Activated naive CD4-positive, alpha-beta T cell treated with anti-CD3 and anti-CD28 coated beads, Interleukin-2, amount 50 U/mL, for 24 hours (primary cell): ENCODE results near the gene AKR1E2.

Experiments
- H3K27ac Mint-ChIP-seq: one replicate; pipeline ENCODE4 v1.8.0; 2021; ENCODE audit warnings: mild to moderate bottlenecking, mixed read lengths
- H3K27me3 Mint-ChIP-seq: one replicate; pipeline ENCODE4 v1.8.0; 2021; ENCODE audit warnings: mixed read lengths
- H3K36me3 Mint-ChIP-seq: one replicate; pipeline ENCODE4 v1.8.0; 2021; ENCODE audit warnings: mixed read lengths
- H3K4me1 Mint-ChIP-seq: one replicate; pipeline ENCODE4 v1.8.0; 2021; ENCODE audit warnings: mixed read lengths
- H3K4me3 Mint-ChIP-seq: one replicate; pipeline ENCODE4 v1.8.0; 2021; ENCODE audit warnings: mild to moderate bottlenecking, mixed read lengths
- H3K9me3 Mint-ChIP-seq: one replicate; pipeline ENCODE4 v1.8.0; 2021; ENCODE audit warnings: mixed read lengths

AKR1E2 gene

DNA sequence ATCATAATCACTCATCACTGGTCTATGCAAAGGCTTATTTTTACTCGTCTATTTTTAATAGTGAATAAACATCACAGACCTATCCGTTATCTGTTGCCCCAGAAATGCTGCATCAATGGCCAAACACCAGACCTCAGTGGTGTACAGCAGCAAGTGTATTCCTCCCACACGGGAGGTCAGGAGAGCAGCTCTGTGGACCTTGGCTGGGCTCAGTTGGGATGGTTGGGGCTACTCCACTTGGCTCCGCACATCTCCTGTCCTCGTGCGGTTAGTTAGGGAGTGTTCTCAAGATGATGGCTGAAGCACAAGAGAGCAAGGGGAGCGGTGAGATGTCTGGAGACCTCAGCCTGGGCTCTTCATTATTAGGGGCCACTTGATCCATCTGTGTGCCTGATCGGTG is 2.0 kb downstream of the AKR1E2 start:
- H3K4me1 Mint-ChIP-seq, result peaks cover 7% of the 10 kb centered on the region

DNA sequence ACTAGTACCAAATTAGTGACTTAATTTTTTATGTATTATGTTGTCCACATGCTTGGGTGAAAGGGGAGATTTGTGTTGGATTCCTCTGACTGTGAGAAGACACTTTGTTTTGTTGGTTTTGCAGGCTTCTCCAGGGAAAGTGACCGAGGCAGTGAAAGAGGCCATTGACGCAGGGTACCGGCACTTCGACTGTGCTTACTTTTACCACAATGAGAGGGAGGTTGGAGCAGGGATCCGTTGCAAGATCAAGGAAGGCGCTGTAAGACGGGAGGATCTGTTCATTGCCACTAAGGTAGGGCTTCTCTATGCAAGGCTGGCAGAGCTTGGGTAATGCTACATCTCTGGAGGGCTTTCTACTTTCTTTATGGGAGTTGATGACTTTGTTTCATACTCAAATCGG is 4.5 kb downstream of the AKR1E2 start:
- peaks cover 18% of the 10 kb centered on the region for H3K27me3 Mint-ChIP-seq
- no peak overlapping the region for H3K4me3 Mint-ChIP-seq

More for the DNA sequence above, 2.0 kb downstream of the AKR1E2 start:
- Mint-ChIP-seq H3K36me3 (no peaks in the 10 kb centered on the region), H3K27me3 (peaks cover 25% of the 10 kb centered on the region), H3K27ac (no peak overlapping the region), H3K4me3 (no peak overlapping the region), H3K9me3 (no peaks in the 10 kb centered on the region)

DNA sequence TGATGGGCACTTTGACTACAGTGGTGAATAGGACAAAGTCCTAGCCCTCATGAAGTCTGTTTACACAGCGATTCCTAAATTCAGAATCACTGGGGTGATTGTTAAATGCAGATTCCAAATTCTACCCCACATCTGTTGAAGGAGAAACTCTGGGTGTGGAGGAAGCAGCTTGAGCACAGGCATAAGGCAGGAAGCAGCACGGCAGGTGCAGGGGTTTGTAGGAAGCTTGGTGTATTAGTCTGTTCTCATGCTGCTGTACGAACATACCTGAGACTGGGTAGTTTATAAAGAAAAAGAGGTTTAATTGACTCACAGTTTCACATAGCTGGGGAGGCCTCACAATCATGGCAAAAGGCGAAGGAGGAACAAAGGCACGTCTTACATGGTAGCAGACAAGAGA is 5.1 kb downstream of the AKR1E2 start:
- Mint-ChIP-seq H3K27me3 (peaks cover 14% of the 10 kb centered on the region), H3K27ac (no peak overlapping the region), H3K36me3 (peaks cover 1% of the 10 kb centered on the region), H3K4me1 (peaks cover 16% of the 10 kb centered on the region), H3K4me3 (no peak overlapping the region), H3K9me3 (no peaks in the 10 kb centered on the region)

More for the DNA sequence above, 4.5 kb downstream of the AKR1E2 start:
- no peaks in the 10 kb centered on the region for H3K9me3 Mint-ChIP-seq
- no peaks in the 10 kb centered on the region for H3K36me3 Mint-ChIP-seq
- no peak overlapping the region for H3K27ac Mint-ChIP-seq
- peaks cover 14% of the 10 kb centered on the region for H3K4me1 Mint-ChIP-seq

DNA sequence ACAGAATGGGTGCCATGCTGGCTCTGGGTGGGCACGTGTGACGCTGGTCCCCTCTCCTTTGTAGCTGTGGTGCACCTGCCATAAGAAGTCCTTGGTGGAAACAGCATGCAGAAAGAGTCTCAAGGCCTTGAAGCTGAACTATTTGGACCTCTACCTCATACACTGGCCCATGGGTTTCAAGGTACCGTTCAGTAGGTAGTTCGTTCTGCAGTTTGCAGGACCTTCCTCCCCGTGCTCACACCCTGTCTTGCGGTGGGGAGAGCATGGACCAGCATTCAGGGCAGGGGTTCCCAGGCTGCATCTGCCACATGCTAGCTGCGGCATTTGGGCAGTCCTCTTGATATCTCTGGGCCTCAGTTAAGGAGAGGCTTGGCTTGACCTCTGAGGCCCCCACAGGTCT is 7.3 kb downstream of the AKR1E2 start:
- peaks cover 1% of the 10 kb centered on the region for H3K36me3 Mint-ChIP-seq
- H3K4me1 Mint-ChIP-seq, result peaks cover 23% of the 10 kb centered on the region
- H3K9me3 Mint-ChIP-seq, result no peaks in the 10 kb centered on the region
- peaks cover 10% of the 10 kb centered on the region for H3K27me3 Mint-ChIP-seq
- no peak overlapping the region for H3K4me3 Mint-ChIP-seq
- no peak overlapping the region for H3K27ac Mint-ChIP-seq

DNA sequence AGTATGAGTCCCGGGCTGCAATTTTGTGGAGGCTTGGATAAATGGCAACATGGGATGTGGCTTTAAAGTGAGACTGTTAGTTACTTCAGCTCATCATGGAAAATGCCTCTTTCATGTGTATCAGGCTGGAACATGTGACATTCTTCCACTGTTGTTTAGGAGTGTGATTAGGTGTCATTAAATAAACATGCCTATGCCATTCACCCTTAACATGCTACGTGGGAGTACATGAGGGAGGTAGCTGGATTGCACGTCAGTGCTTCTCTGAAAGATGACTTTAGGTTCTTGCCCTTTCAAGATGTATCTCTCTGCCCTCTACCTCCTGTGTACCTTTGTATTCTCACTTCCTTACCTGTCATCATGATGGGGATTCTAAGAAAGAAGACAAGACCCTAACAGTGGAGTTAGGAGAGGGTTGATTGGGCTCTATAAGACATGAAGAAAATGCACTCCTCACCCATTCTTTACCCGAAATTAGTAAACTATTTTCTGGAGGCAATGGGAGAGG is 8.9 kb downstream of the AKR1E2 start:
- Mint-ChIP-seq H3K36me3 (peaks cover 1% of the 10 kb centered on the region), H3K9me3 (no peaks in the 10 kb centered on the region), H3K4me1 (peaks cover 23% of the 10 kb centered on the region), H3K27ac (peak overlapping the region; percentile 9), H3K4me3 (no peak overlapping the region), H3K27me3 (peaks cover 7% of the 10 kb centered on the region)

DNA sequence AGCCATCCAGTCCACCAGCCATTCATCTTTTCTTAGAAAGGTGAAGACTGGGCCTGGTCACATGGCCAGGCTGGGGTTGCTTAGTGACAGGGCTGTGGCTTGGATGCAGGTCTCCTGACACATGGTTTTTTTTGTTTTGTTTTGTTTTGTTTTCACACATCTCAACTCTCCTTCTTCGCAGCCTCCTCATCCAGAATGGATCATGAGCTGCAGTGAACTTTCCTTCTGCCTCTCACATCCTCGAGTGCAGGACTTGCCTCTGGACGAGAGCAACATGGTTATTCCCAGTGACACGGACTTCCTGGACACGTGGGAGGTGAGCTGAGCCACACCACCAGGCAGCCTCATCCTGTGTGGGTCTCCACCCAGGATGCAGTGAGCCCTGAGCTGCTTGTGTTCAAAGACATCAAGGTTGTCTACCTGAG is 9.5 kb downstream of the AKR1E2 start:
- no peaks in the 10 kb centered on the region for H3K9me3 Mint-ChIP-seq
- peaks cover 1% of the 10 kb centered on the region for H3K36me3 Mint-ChIP-seq
- peaks cover 23% of the 10 kb centered on the region for H3K4me1 Mint-ChIP-seq
- no peak overlapping the region for H3K27ac Mint-ChIP-seq
- H3K27me3 Mint-ChIP-seq, result peaks cover 3% of the 10 kb centered on the region
- no peak overlapping the region for H3K4me3 Mint-ChIP-seq

DNA sequence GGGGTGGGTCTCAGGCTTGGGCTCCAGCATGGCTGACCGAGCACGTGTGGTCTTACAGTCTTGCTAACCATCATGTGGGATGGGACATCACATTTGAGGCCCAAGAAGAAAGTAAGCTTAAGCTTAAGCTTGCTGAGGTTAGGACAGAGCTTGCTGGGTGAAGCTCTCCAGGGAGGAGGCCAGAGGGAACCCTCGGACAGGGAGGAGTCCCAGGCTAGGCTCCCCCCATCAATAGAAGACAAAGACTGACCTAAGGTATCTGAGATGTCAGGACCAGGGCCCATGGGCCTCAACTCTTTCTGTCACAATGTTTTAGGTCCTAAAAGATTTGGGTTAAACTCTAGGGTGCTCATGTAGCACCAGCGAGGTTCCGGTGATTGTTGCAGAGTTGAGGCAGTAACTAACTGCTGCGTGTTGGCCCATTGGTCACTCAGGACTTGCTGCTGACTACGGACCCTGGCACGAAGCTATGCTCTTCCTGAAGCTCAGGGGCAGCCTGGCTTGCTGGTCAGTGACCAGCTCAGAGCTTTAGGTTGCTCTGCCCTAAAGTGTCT is 10.5 kb downstream of the AKR1E2 start:
- no peaks in the 10 kb centered on the region for H3K27me3 Mint-ChIP-seq
- no peak overlapping the region for H3K27ac Mint-ChIP-seq

DNA sequence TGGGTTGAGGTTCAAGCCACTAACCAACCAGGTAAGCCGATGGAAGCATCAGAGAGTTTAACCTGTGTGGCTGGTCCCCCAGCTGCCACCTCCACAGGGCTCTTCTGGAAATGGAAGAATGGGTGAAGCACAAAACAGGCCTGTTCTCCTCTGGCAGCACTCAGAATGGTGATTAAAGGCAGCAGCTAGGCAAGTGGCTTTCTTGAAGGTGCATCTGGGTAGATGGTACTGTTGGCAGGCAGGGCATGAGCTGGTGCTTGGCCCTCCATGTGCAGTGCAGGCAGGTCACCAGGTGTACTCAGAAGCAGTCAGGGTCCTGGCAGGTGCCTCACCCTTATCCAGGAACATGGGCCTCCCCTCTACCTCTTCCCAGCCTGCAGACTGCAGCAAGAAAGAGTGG is 11.5 kb downstream of the AKR1E2 start:
- Mint-ChIP-seq H3K9me3 (no peaks in the 10 kb centered on the region), H3K27ac (no peak overlapping the region), H3K27me3 (no peaks in the 10 kb centered on the region), H3K36me3 (peaks cover 1% of the 10 kb centered on the region), H3K4me3 (no peak overlapping the region), H3K4me1 (peaks cover 23% of the 10 kb centered on the region)

More for the DNA sequence above, 10.5 kb downstream of the AKR1E2 start:
- Mint-ChIP-seq H3K4me3 (no peak overlapping the region), H3K4me1 (peaks cover 23% of the 10 kb centered on the region), H3K36me3 (peaks cover 1% of the 10 kb centered on the region), H3K9me3 (no peaks in the 10 kb centered on the region)

DNA sequence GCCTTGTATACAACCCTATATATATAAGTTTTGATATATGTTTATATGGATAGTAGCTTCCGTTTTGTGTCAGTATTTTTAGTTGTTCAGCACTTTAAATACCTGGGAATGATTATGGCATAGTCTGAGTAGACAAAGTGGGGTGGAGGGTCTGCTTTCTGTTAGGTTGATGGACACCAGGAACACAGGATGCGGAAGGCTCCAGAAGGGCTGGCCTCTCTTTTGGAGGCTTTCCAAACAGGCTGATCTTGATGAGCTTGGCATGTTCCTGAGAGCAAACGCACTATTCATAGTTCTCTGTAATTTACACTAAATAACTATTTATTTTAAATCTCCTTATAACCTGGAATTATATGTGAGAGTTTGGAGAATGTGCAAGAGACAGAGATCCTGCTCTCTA is 12.7 kb downstream of the AKR1E2 start:
- H3K4me3 Mint-ChIP-seq, result no peak overlapping the region
- H3K36me3 Mint-ChIP-seq, result peaks cover 1% of the 10 kb centered on the region
- H3K27ac Mint-ChIP-seq, result no peak overlapping the region
- H3K4me1 Mint-ChIP-seq, result peaks cover 23% of the 10 kb centered on the region
- no peaks in the 10 kb centered on the region for H3K27me3 Mint-ChIP-seq
- H3K9me3 Mint-ChIP-seq, result no peaks in the 10 kb centered on the region

DNA sequence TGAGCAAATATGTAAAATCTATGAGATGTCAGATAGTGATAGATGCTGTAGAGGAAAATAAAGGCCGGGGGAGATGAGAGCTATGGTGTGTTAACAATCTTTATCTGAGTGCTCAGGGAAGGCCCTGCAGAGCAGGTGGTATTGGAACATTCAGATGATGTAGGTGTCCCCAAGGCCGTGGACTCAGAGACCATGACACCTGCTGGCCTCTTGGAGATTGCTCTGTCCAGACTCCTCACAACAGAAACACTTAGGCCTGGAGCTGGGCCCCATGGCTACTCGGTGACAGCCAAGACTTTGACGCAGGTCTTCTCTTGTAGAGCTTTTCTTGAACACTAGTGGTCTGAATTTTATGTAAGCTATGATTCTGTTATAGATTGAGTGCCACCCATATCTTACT is 13.3 kb downstream of the AKR1E2 start:
- Mint-ChIP-seq H3K27me3 (no peaks in the 10 kb centered on the region), H3K27ac (peak overlapping the region; percentile 43), H3K9me3 (no peaks in the 10 kb centered on the region), H3K36me3 (peaks cover 1% of the 10 kb centered on the region), H3K4me3 (no peak overlapping the region), H3K4me1 (peaks cover 23% of the 10 kb centered on the region)

DNA sequence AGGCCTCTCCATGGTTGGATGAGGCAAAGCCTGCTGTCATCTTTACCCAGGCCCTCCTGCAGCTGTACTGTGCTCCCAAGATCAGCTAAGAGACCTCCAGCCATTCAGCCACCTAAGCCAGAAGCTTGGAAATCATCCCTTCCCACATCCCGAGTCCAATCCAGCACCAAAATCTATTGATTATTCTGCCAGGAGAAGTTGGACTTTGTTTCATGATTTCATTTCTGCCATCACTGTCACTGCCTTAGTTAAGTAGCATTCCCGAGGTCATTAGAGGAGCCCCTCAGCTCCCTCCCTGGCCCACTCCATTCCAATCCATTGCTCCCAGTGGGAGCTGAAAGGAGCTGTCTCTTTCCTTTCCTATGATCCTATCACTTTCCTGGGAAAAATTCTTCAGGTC is 14.1 kb downstream of the AKR1E2 start:
- Mint-ChIP-seq H3K4me3 (no peak overlapping the region), H3K9me3 (no peaks in the 10 kb centered on the region), H3K27me3 (no peaks in the 10 kb centered on the region), H3K36me3 (peaks cover 1% of the 10 kb centered on the region), H3K4me1 (peaks cover 20% of the 10 kb centered on the region), H3K27ac (no peak overlapping the region)

DNA sequence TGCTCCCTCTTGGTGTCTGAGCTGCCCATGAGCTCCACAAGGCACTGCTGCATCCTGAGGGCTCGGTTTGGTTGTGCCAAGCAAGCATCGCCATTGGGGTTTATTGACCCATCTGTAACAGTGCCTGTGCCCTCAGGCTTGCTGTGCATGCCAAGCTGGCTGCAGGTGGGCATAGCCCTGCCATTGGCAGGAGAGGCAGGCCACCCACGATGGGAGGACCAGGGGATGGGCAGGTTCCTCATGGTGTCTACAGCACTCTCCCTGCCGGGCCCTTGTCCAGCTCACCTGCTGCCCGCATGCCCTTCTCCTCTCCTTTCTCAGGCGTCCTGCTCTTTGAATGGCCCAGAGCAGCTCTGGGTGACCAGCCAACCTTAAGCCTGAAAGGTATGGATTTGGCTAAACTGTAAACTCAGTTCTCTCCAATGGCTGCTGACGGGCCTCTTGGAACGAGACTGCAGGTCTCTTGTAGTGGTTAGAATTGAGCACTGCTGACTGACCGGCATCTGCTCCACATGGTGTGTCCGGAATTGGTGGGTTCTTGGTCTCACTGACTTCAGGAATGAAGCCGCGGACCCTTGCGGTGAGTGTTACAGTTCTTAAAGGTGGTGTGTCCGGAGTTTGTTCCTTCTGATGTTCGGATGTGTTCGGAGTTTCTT is 17.6 kb downstream of the AKR1E2 start:
- Mint-ChIP-seq H3K4me3 (no peak overlapping the region), H3K36me3 (no peaks in the 10 kb centered on the region), H3K27ac (no peak overlapping the region), H3K4me1 (no peaks in the 10 kb centered on the region), H3K27me3 (no peaks in the 10 kb centered on the region), H3K9me3 (no peaks in the 10 kb centered on the region)

DNA sequence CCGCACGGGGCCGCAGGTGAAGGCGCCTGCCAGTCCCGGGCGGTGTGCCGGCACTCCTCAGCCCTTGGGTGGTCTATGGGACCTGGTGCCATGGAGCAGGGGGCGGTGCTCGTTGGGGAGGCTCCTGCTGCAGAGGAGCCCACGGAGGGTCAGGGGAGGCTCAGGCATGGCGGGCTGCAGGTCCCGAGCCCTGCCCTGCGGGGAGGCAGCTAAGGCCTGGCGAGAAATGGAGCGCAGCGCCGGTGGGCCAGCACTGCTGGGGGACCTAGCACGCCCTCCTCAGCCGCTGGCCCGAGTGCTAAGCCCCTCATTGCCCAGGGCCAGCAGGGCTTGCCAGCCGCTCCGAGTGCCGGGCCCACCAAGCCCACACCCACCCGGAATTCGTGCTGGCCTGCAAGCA is 18.9 kb downstream of the AKR1E2 start:
- Mint-ChIP-seq H3K9me3 (no peaks in the 10 kb centered on the region), H3K36me3 (no peaks in the 10 kb centered on the region), H3K27me3 (no peaks in the 10 kb centered on the region), H3K4me3 (no peak overlapping the region), H3K27ac (no peak overlapping the region), H3K4me1 (peaks cover 6% of the 10 kb centered on the region)

DNA sequence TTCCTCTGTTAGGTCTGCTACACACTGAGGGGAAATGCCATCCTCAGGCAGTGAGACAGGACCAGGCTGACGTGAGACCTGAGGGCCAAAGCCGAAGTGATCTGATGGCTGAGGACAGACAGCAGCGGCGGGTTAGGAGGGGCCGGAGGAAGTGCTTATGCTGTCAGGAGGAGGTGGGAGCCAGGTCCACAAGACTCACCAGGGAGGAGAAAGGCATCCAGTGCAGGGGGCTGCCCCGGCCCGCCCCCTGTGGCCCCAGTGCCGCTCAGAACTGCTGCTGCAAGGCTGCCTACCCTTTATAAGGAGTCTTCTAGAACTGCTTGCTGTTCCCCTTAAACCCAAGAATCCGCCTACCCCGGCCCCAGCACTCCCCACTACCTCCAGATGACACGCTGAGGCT is 19.8 kb downstream of the AKR1E2 start:
- Mint-ChIP-seq H3K27me3 (no peaks in the 10 kb centered on the region), H3K36me3 (no peaks in the 10 kb centered on the region), H3K4me3 (no peak overlapping the region), H3K27ac (no peak overlapping the region), H3K4me1 (peaks cover 8% of the 10 kb centered on the region), H3K9me3 (no peaks in the 10 kb centered on the region)

DNA sequence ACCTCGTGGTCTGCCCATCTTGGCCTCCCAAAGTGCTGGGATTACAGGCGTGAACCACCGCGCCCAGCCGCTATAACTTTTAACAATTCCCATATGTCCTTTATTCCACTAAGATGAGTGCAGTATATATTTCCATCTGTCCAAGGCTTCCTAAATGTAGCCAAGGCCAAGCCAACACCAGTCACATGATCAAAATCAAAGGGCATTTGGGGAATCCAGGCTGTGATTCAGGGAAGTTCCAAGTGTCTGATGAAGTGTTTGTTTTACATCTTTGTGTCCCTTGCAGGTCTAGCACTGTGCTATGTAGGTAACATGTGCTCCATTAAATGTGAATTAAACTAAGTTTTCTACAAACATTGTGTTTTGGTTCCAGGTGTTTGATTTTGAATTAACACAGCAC is 20.8 kb downstream of the AKR1E2 start:
- no peaks in the 10 kb centered on the region for H3K36me3 Mint-ChIP-seq
- no peak overlapping the region for H3K27ac Mint-ChIP-seq
- no peak overlapping the region for H3K4me3 Mint-ChIP-seq
- no peaks in the 10 kb centered on the region for H3K27me3 Mint-ChIP-seq
- H3K4me1 Mint-ChIP-seq, result peaks cover 8% of the 10 kb centered on the region
- H3K9me3 Mint-ChIP-seq, result no peaks in the 10 kb centered on the region

DNA sequence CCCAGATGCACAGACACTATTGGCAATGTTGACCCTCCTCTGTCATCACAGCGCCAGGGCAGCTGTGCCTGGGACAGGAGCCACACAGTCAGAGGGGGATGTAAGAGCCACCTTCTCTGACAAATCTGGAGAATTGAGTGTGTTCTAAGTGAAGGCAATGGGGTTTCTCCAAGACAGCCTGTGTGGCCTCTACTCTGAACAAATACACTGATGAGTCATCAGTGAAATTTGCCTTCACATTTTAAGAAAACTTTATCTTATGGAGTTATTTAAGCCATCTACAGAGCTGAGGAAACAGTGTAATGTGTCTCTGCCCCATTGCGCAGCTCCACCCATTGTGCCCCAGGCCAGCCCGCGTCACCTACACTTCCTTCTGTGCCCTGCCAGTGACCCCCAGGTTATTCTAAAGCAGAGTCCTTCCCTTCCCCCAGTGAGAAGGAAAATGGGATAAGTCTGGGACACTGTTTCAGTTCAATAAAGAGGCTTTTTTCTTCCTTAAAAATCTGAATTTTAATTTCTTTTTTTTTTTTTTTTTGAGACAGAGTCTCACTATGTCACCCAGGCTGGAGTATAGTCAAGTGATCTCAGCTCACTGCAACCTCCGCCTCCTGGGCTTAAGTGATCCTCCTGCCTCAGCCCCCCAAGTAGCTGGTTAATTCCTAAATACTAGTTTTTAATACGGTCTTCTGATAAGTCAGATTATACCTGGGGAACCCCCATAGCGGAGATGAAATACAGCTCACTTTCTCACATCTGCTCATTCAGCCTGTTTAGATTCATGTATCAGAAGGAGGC is 21.8 kb downstream of the AKR1E2 start:
- H3K9me3 Mint-ChIP-seq, result no peaks in the 10 kb centered on the region
- no peak overlapping the region for H3K27ac Mint-ChIP-seq
- no peaks in the 10 kb centered on the region for H3K27me3 Mint-ChIP-seq
- H3K36me3 Mint-ChIP-seq, result no peaks in the 10 kb centered on the region
- H3K4me1 Mint-ChIP-seq, result peaks cover 8% of the 10 kb centered on the region
- H3K4me3 Mint-ChIP-seq, result no peak overlapping the region
